Nephron progenitor cell (in vitro differentiated cells): ENCODE measurements around the gene KIF19.
A peak's percentile ranks its signal among the peaks of the same experiment; 100 is the strongest.

Experiments used
- DNase-seq: peaks from one replicate; pipeline ENCODE4 v3.0.0; 2021
- H3K27ac Mint-ChIP-seq: 2 replicates; pipeline ENCODE4 v1.8.0; 2021; ENCODE audit warnings: mild to moderate bottlenecking, moderate library complexity, mixed read lengths
- H3K27me3 Mint-ChIP-seq: 2 replicates; pipeline ENCODE4 v1.8.0; 2021; ENCODE audit warnings: mild to moderate bottlenecking, low read depth, mixed read lengths; ENCODE audit not compliant: poor library complexity
- H3K36me3 Mint-ChIP-seq: 2 replicates; pipeline ENCODE4 v1.8.0; 2021; ENCODE audit warnings: low read depth, mixed read lengths
- H3K4me1 Mint-ChIP-seq: 2 replicates; pipeline ENCODE4 v1.8.0; 2021; ENCODE audit warnings: mixed read lengths
- H3K4me3 Mint-ChIP-seq: 2 replicates; pipeline ENCODE4 v1.8.0; 2021; ENCODE audit warnings: mild to moderate bottlenecking, moderate library complexity, mixed read lengths
- H3K9me3 Mint-ChIP-seq: 2 replicates; pipeline ENCODE4 v1.8.0; 2021; ENCODE audit warnings: mild to moderate bottlenecking, moderate library complexity, mixed read lengths
- CTCF ChIP-seq: fragments of 200-600 bp; sonication (generic); IDR thresholded peaks from 2 replicates; pipeline ENCODE4 v1.5.0; 2021; ENCODE audit warnings: antibody characterized with exemption

Gene KIF19

GRCh38 chr17:74374858-74375257, 48.8 kb downstream of the KIF19 start:
- Mint-ChIP-seq H3K4me3 (no peak overlapping the region), H3K27me3 (peaks cover 42% of the 10 kb centered on the region), H3K9me3 (no peaks in the 10 kb centered on the region), H3K36me3 (no peaks in the 10 kb centered on the region), H3K27ac (no peak overlapping the region), H3K4me1 (peaks cover 14% of the 10 kb centered on the region)
- TF ChIP-seq CTCF = no peak
- no peak for DNase-seq

- Mint-ChIP-seq H3K27ac (no peak overlapping the region), H3K4me3 (no peak overlapping the region), H3K9me3 (no peaks in the 10 kb centered on the region), H3K36me3 (no peaks in the 10 kb centered on the region), H3K4me1 (peaks cover 18% of the 10 kb centered on the region), H3K27me3 (peaks cover 27% of the 10 kb centered on the region)
- peak; percentile 100 for DNase-seq
- TF ChIP-seq CTCF = peak; percentile 95
These were observed 53.6 kb downstream of the KIF19 start for GRCh38 chr17:74379495-74380085.

- H3K27ac Mint-ChIP-seq = peak overlapping the region; percentile 23
- DNase-seq = no peak
- no peak for TF ChIP-seq CTCF
- H3K9me3 Mint-ChIP-seq = no peaks in the 10 kb centered on the region
- H3K4me1 Mint-ChIP-seq = peaks cover 18% of the 10 kb centered on the region
- H3K4me3 Mint-ChIP-seq = no peak overlapping the region
- H3K27me3 Mint-ChIP-seq = peaks cover 27% of the 10 kb centered on the region
- no peaks in the 10 kb centered on the region for H3K36me3 Mint-ChIP-seq
These were observed 54.3 kb downstream of the KIF19 start for GRCh38 chr17:74380086-74380958.

- H3K27ac Mint-ChIP-seq = no peak overlapping the region
- no peaks in the 10 kb centered on the region for H3K36me3 Mint-ChIP-seq
- TF ChIP-seq CTCF = no peak
- H3K4me3 Mint-ChIP-seq = no peak overlapping the region
- H3K9me3 Mint-ChIP-seq = no peaks in the 10 kb centered on the region
- H3K4me1 Mint-ChIP-seq = peaks cover 18% of the 10 kb centered on the region
- DNase-seq = no peak
- H3K27me3 Mint-ChIP-seq = peaks cover 21% of the 10 kb centered on the region
These were observed 55.2 kb downstream of the KIF19 start for GRCh38 chr17:74380959-74381808.

- Mint-ChIP-seq H3K4me1 (peaks cover 22% of the 10 kb centered on the region), H3K36me3 (no peaks in the 10 kb centered on the region), H3K9me3 (no peaks in the 10 kb centered on the region), H3K4me3 (no peak overlapping the region), H3K27ac (no peak overlapping the region), H3K27me3 (peaks cover 18% of the 10 kb centered on the region)
- DNase-seq = no peak
- no peak for TF ChIP-seq CTCF
These were observed 57.1 kb downstream of the KIF19 start for GRCh38 chr17:74383141-74383540.
